ENCODE results near the gene PCDH15.

DNA sequence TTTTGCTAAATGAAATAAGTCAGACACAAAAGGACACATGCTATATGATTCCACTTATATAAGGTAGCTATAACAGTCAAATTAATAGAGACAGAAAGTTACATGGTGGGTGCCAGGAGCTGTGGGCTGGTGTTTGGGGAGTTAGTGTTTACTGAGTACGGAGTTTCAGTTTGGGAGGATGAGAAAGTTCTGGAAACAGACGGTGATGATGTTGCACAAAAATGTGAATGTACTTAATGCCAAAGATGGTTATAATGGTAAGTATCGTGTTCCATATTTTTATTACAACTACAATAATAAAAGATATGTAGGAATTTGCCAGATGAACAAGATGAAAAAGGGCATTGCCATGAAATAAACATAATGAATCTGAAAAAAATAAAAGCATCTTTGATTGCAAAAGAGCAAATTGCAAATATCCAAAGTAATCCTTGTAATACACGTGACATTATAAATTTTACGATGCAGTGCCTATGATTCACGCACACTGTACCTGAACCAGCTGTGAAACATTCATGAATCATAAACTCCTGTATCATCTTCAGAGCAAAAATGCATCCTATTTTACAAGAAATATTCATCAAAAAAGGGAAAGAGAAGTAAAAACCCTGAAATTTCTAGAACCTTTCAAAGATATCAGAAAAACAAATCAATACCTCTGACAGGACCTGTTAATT, 676.7 kb downstream of the PCDH15 start:
- TF ChIP-seq, protein P1, sequence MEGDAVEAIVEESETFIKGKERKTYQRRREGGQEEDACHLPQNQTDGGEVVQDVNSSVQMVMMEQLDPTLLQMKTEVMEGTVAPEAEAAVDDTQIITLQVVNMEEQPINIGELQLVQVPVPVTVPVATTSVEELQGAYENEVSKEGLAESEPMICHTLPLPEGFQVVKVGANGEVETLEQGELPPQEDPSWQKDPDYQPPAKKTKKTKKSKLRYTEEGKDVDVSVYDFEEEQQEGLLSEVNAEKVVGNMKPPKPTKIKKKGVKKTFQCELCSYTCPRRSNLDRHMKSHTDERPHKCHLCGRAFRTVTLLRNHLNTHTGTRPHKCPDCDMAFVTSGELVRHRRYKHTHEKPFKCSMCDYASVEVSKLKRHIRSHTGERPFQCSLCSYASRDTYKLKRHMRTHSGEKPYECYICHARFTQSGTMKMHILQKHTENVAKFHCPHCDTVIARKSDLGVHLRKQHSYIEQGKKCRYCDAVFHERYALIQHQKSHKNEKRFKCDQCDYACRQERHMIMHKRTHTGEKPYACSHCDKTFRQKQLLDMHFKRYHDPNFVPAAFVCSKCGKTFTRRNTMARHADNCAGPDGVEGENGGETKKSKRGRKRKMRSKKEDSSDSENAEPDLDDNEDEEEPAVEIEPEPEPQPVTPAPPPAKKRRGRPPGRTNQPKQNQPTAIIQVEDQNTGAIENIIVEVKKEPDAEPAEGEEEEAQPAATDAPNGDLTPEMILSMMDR (IDR thresholded peaks at IDR 0.05; ENCODE audit: insufficient read depth, low read depth, low read length): no peak
- TF ChIP-seq EZH2 (IDR thresholded peaks at IDR 0.05; ENCODE audit: insufficient read depth, low read length): no peak
